K562 (cell line): Measurements from ENCODE around the gene PRSS57.

Source experiments
- FOSL1 ChIP-seq: fragments of 200-800 bp; sonication (Bioruptor generic); conservative IDR thresholded peaks from 2 replicates; pipeline ENCODE4 v1.6.1; 2016; ENCODE audit warnings: missing genetic modification characterization, missing compliant biosample characterization
- HDAC2 ChIP-seq: fragments of 450-650 bp; IDR thresholded peaks from 2 replicates; pipeline ENCODE4 v1.6.1; 2016; ENCODE audit warnings: mild to moderate bottlenecking
- JUN ChIP-seq, 2 experiments: sonication (generic) in 1 of 2; formaldehyde crosslinking in 1 of 2; IDR thresholded peaks; 2 replicates each; pipeline versions ENCODE4 v1.6.1 to v1.8.0; 2012 to 2022; ENCODE audit warnings: borderline replicate concordance in 2 of 2, mild to moderate bottlenecking in 2 of 2, improper control_type of control experiment in 1 of 2, low read depth in 1 of 2, low read length in 1 of 2, missing genetic modification reagents in 1 of 2
- MAZ ChIP-seq, 2 experiments: fragments of 450-650 bp in 1 of 2; sonication (generic) in 1 of 2; formaldehyde crosslinking; IDR thresholded peaks in 1 of 2; conservative IDR thresholded peaks in 1 of 2; 2 replicates each; pipeline versions ENCODE4 v1.4.0 to v1.5.0; 2020; ENCODE audit warnings: mild to moderate bottlenecking in 1 of 2, missing genetic modification reagents in 1 of 2
- SIN3A ChIP-seq, 2 experiments: fragments of 150-350 bp in 1 of 2; IDR thresholded peaks; 2 replicates each; pipeline ENCODE4 v1.6.1; 2011 to 2016; ENCODE audit warnings: borderline replicate concordance in 2 of 2, low read depth in 2 of 2, low read length in 2 of 2, mild to moderate bottlenecking in 2 of 2, moderate library complexity in 2 of 2; ENCODE audit not compliant: control insufficient read depth in 1 of 2
- SREBF2 ChIP-seq: sonication (generic); formaldehyde crosslinking; IDR thresholded peaks from 2 replicates; pipeline ENCODE4 v1.4.0; 2020; ENCODE audit warnings: mild to moderate bottlenecking, missing genetic modification reagents
- STAT5B ChIP-seq: fragments of 250-450 bp; sonication (Bioruptor Pico); IDR thresholded peaks from 2 replicates; pipeline ENCODE4 v1.8.0; 2021; ENCODE audit warnings: mild to moderate bottlenecking, inconsistent platforms
- TCFL5 ChIP-seq: fragments of 250-450 bp; sonication (Bioruptor Pico); conservative IDR thresholded peaks from 2 replicates; pipeline ENCODE4 v1.6.1; 2021; ENCODE audit warnings: mild to moderate bottlenecking, moderate library complexity, matching md5 sums
- ZC3H11A ChIP-seq: IDR thresholded peaks from 2 replicates; pipeline ENCODE4 v1.6.1; 2012; ENCODE audit warnings: low read depth, low read length, improper control_type of control experiment
- ZEB2 ChIP-seq: fragments of 450-650 bp; IDR thresholded peaks from 2 replicates; pipeline ENCODE4 v1.6.1; 2016
- ZNF23 ChIP-seq: fragments of 250-450 bp; sonication (Bioruptor Pico); IDR thresholded peaks from 2 replicates; pipeline ENCODE4 v1.4.0; 2020; ENCODE audit warnings: mild to moderate bottlenecking
- ZNF263 ChIP-seq: sonication (generic); formaldehyde crosslinking; IDR thresholded peaks from 2 replicates; pipeline ENCODE4 v1.8.0; 2022; ENCODE audit warnings: mild to moderate bottlenecking, missing genetic modification reagents, borderline replicate concordance
- TF ChIP-seq, protein P1 (sequence below), 3 experiments: IDR thresholded peaks in 2 of 3; conservative IDR thresholded peaks in 1 of 3; 2 replicates each; pipeline ENCODE4 v1.5.1; 2011 to 2012; ENCODE audit warnings: low read length in 3 of 3, mild to moderate bottlenecking in 3 of 3, control low read depth in 2 of 3, improper control_type of control experiment in 1 of 3, inconsistent platforms in 1 of 3, low read depth in 1 of 3, mixed read lengths in 1 of 3, moderate library complexity in 1 of 3; ENCODE audit not compliant: insufficient read depth in 2 of 3

DNA sequence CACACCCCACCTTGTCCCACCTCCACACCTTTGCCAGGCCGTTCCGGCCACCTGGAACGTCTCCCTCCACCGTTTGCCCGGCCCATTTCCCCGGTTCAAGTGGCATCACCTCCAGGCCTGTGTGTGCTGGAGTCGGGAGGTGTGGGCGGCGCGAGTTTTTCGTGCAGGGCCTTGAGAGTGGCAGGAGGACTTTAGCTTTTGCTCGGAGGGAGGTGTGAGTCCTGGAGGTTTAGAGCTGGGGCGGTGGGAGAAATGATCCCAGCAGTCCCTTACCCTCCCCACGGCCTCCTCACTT is 9.1 kb upstream of the PRSS57 start:
- TF ChIP-seq MAZ (CRISPR knock-in tag; conservative IDR thresholded peaks at IDR 0.05 in 1 of 2, IDR thresholded peaks at IDR 0.05 in 1 of 2) (no peak), ZNF263 (CRISPR knock-in tag) (no peak), JUN (IDR thresholded peaks at IDR 0.05; ENCODE audit: borderline replicate concordance, low read depth, low read length) (no peak), JUN (CRISPR knock-in tag; IDR thresholded peaks at IDR 0.05; ENCODE audit: borderline replicate concordance) (no peak), STAT5B (CRISPR knock-in tag) (no peak), SREBF2 (CRISPR knock-in tag) (no peak), SIN3A (IDR thresholded peaks at IDR 0.05; ENCODE audit: borderline replicate concordance in 2 of 2, control insufficient read depth in 1 of 2, low read depth in 2 of 2, low read length in 2 of 2) (no peak), ZEB2 (no peak), ZNF23 (CRISPR knock-in tag) (no peak), HDAC2 (no peak), ZC3H11A (no peak), FOSL1 (tag) (no peak), TCFL5 (CRISPR knock-in tag) (no peak)
- TF ChIP-seq, protein P1, sequence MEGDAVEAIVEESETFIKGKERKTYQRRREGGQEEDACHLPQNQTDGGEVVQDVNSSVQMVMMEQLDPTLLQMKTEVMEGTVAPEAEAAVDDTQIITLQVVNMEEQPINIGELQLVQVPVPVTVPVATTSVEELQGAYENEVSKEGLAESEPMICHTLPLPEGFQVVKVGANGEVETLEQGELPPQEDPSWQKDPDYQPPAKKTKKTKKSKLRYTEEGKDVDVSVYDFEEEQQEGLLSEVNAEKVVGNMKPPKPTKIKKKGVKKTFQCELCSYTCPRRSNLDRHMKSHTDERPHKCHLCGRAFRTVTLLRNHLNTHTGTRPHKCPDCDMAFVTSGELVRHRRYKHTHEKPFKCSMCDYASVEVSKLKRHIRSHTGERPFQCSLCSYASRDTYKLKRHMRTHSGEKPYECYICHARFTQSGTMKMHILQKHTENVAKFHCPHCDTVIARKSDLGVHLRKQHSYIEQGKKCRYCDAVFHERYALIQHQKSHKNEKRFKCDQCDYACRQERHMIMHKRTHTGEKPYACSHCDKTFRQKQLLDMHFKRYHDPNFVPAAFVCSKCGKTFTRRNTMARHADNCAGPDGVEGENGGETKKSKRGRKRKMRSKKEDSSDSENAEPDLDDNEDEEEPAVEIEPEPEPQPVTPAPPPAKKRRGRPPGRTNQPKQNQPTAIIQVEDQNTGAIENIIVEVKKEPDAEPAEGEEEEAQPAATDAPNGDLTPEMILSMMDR (IDR thresholded peaks at IDR 0.05 in 2 of 3, conservative IDR thresholded peaks at IDR 0.05 in 1 of 3; ENCODE audit: insufficient read depth in 2 of 3, low read depth in 1 of 3, low read length in 3 of 3) = no peak
